Measurements from ENCODE around the gene ATP5PO. TPM values are rescaled to one million over a fixed set of nuclear protein-coding genes. Genes with fewer than 3 reads are reported as not detected.

ATP5PO gene
- total and polyA plus RNA-seq, 2 of the 8 experiments (the other 6 are each of a cell fraction or from before 2014, with no cell fraction given): 251 to 267 TPM

- TF ChIP-seq KDM5A (IDR thresholded peaks at IDR 0.05; ENCODE audit: low read length) (no peak), CBX5 (IDR thresholded peaks at IDR 0.05; ENCODE audit: low read depth, low read length) (no peak), SP2 (IDR thresholded peaks at IDR 0.05; ENCODE audit: low read length) (no peak)
Measured at GRCh38 chr21:33875026-33875695, 40.4 kb downstream of the ATP5PO start (continued).
